HEK293T (cell line): ENCODE measurements around the gene SCUBE1.
"Not testable (repeated sequence)": the region's sequence is repeated elsewhere in the genome, so short reads cannot be mapped to it uniquely, and the experiment has no call there.

Source experiments
- CTCF ChIA-PET: fragments of 350-600 bp; formaldehyde crosslinking; extraction: SDS; loops from one replicate; lab custom pipeline; 2021; ENCODE audit warnings: antibody characterized with exemption, inconsistent platforms; lab: Yijun Ruan, JAX
- POLR2A ChIA-PET: fragments of 350-600 bp; formaldehyde crosslinking; extraction: SDS; loops from one replicate; lab custom pipeline; 2020; ENCODE audit warnings: antibody characterized with exemption, inconsistent platforms; lab: Yijun Ruan, JAX
- DNase-seq: peaks from one replicate; pipeline ENCODE4 v3.0.0; 2012; ENCODE audit warnings: mixed read lengths; ENCODE audit errors: extremely low spot score
- ARNT ChIP-seq: fragments of 450-650 bp; IDR thresholded peaks from 2 replicates; pipeline ENCODE4 v1.6.1; 2017; ENCODE audit warnings: mild to moderate bottlenecking
- BHLHE40 ChIP-seq: fragments of 450-650 bp; IDR thresholded peaks from 2 replicates; pipeline ENCODE4 v1.6.1; 2016; ENCODE audit warnings: mild to moderate bottlenecking, moderate library complexity, borderline replicate concordance
- CTBP1 ChIP-seq: fragments of 450-650 bp; IDR thresholded peaks from 2 replicates; pipeline ENCODE4 v1.6.1; 2016; ENCODE audit warnings: borderline replicate concordance
- ELF4 ChIP-seq: fragments of 450-650 bp; IDR thresholded peaks from 2 replicates; pipeline ENCODE4 v1.6.1; 2017; ENCODE audit warnings: antibody characterized with exemption
- FOXA1 ChIP-seq: fragments of 450-650 bp; IDR thresholded peaks from 2 replicates; pipeline ENCODE4 v1.6.1; 2016; ENCODE audit warnings: mild to moderate bottlenecking
- FOXK2 ChIP-seq: fragments of 450-650 bp; IDR thresholded peaks from 2 replicates; pipeline ENCODE4 v1.6.1; 2016; ENCODE audit warnings: mild to moderate bottlenecking
- FOXM1 ChIP-seq: fragments of 450-650 bp; IDR thresholded peaks from 2 replicates; pipeline ENCODE4 v1.6.1; 2017; ENCODE audit warnings: mild to moderate bottlenecking, borderline replicate concordance
- HDGF ChIP-seq: fragments of 450-650 bp; IDR thresholded peaks from 2 replicates; pipeline ENCODE4 v1.6.1; 2017; ENCODE audit warnings: antibody characterized with exemption, borderline replicate concordance
- L3MBTL2 ChIP-seq: fragments of 450-650 bp; conservative IDR thresholded peaks from 2 replicates; pipeline ENCODE4 v1.6.1; 2016; ENCODE audit warnings: mild to moderate bottlenecking
- LEF1 ChIP-seq: fragments of 450-650 bp; IDR thresholded peaks from 2 replicates; pipeline ENCODE4 v1.6.1; 2017; ENCODE audit warnings: mild to moderate bottlenecking, borderline replicate concordance
- NFRKB ChIP-seq: fragments of 450-650 bp; IDR thresholded peaks from 2 replicates; pipeline ENCODE4 v1.6.1; 2016; ENCODE audit warnings: mild to moderate bottlenecking, moderate library complexity
- SP1 ChIP-seq: fragments of 450-650 bp; IDR thresholded peaks from 2 replicates; pipeline ENCODE4 v1.6.1; 2017
- SUZ12 ChIP-seq: fragments of 450-650 bp; IDR thresholded peaks from 2 replicates; pipeline ENCODE4 v1.6.1; 2016; ENCODE audit warnings: mild to moderate bottlenecking
- TARDBP ChIP-seq: fragments of 450-650 bp; IDR thresholded peaks from 2 replicates; pipeline ENCODE4 v1.6.1; 2016
- ZNF384 ChIP-seq: fragments of 450-650 bp; IDR thresholded peaks from 2 replicates; pipeline ENCODE4 v1.6.1; 2016
- TF ChIP-seq, protein P1 (sequence below): fragments of 450-650 bp; IDR thresholded peaks from 2 replicates; pipeline ENCODE4 v1.6.1; 2016

SCUBE1 gene

DNA sequence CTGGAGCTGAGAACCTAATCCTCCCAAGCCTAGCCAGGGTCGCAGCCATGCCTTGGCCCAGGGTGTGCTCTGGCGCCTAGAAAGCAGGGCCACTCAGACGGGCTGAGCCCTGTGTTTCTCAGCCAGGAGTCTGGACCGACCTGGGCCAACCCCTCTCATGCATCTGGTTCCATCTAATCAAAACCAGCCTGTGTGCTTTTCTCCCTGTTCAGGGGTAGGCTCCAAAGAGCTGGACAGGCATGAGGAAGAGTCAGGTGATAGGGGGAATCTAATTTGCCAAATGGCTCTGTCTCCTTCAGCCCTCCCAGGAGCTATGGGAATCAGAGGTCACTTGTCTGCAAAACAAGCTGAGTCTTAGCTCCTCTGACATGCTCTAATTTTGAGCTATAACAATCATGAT lies 55.7 kb downstream of the SCUBE1 start:
- DNase-seq = no peak
- POLR2A ChIA-PET = no interaction called here
- CTCF ChIA-PET = interaction anchor here (1.3 kb wide), 1 partner anchor 14 kb away, joined by 3 read pairs; no protein-coding TSS in a partner anchor

DNA sequence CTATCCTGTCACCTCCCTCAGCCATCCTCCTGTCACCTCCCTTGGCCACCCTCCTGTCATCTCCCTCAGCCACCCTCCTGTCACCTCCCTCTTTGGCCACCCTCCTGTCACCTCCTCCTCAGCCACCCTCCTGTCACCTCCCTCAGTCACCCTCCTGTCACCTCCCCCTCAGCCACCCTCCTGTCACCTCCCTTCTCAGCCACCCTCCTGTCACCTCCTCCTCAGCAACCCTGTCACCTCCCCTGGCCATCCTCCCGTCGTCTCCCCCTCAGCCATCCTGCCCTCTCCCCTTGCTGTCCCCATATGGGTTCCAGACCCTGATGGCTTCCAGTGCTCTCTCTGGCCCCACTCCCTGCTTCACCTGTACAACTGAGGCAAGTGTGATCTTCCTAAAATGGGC lies 61.8 kb downstream of the SCUBE1 start:
- POLR2A ChIA-PET = no interaction called here
- no peak for DNase-seq
- CTCF ChIA-PET = no interaction called here
- TF ChIP-seq SP1 (no peak), SUZ12 (no peak), FOXA1 (no peak), FOXK2 (no peak), ELF4 (no peak), HDGF (no peak), FOXM1 (no peak), BHLHE40 (no peak), ARNT (no peak), LEF1 (no peak), TARDBP (no peak), NFRKB (no peak), L3MBTL2 (no peak), CTBP1 (no peak), ZNF384 (no peak)
- TF ChIP-seq, protein P1, sequence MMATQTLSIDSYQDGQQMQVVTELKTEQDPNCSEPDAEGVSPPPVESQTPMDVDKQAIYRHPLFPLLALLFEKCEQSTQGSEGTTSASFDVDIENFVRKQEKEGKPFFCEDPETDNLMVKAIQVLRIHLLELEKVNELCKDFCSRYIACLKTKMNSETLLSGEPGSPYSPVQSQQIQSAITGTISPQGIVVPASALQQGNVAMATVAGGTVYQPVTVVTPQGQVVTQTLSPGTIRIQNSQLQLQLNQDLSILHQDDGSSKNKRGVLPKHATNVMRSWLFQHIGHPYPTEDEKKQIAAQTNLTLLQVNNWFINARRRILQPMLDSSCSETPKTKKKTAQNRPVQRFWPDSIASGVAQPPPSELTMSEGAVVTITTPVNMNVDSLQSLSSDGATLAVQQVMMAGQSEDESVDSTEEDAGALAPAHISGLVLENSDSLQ = no peak

More for the DNA sequence above, 55.7 kb downstream of the SCUBE1 start:
- TF ChIP-seq SUZ12 = no peak
- no peak for TF ChIP-seq SP1
- no peak for TF ChIP-seq ELF4
- TF ChIP-seq ARNT = no peak
- TF ChIP-seq FOXA1 = no peak
- TF ChIP-seq, protein P1 = no peak
- no peak for TF ChIP-seq LEF1
- TF ChIP-seq ZNF384 = no peak
- TF ChIP-seq L3MBTL2 = no peak
- no peak for TF ChIP-seq HDGF
- no peak for TF ChIP-seq FOXK2
- TF ChIP-seq CTBP1 = no peak
- no peak for TF ChIP-seq TARDBP
- no peak for TF ChIP-seq NFRKB
- no peak for TF ChIP-seq BHLHE40
- TF ChIP-seq FOXM1 = no peak

DNA sequence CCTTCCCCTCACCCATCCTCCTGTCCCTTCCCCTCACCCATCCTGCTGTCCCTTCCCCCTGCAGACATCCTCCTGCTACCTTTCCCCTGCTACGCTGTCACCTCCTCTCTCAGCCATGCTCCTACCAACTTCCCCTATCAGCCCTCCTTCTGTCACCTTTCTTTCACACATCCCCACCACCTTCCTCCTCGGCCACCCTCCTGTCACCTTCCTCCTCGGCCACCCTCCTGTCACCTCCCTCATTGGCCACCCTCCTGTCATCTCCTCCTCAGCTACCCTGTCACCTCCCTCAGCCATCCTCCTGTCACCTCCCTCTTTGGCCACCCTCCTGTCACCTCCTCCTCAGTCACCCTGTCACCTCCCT lies 62.7 kb downstream of the SCUBE1 start:
- DNase-seq, CTCF ChIA-PET, POLR2A ChIA-PET: not testable (repeated sequence)

DNA sequence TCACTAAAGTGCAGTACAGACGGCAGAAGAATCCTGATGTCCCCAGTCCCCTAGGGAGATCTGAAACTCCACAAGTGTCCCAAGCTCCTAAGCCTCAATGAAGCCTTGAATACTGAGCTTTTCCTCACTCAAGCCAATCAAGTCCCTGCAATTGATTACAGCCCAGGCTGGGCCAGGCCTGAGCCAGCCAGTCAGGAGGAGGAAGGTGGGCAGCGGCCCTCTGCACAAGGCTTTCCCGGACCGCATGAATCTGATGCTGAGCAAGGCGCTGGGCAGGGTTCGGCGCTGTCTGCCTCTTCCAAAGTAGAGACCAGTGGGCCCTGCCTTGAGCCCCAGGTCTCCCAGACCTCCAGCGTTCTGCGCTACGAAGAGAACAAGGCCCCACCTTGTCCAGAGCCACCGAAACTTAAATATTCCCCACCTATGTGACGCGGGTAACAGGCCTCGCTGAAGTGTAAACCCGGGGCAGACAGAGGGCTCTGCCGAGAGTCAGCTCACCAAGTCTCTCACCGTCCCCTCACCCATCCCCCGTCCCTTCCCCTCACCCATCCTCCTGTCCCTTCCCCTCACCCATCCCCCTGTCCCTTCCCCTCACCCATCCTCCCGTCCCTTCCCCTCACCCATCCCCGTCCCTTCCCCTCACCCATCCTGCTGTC lies 63.2 kb downstream of the SCUBE1 start:
- DNase-seq = no peak
- CTCF ChIA-PET = no interaction called here
- TF ChIP-seq FOXK2 (no peak), BHLHE40 (no peak), SUZ12 (no peak), LEF1 (no peak), NFRKB (no peak), ARNT (no peak), L3MBTL2 (no peak), FOXM1 (no peak), FOXA1 (no peak), SP1 (no peak)
- TF ChIP-seq, protein P1 = no peak
- POLR2A ChIA-PET = no interaction called here

DNA sequence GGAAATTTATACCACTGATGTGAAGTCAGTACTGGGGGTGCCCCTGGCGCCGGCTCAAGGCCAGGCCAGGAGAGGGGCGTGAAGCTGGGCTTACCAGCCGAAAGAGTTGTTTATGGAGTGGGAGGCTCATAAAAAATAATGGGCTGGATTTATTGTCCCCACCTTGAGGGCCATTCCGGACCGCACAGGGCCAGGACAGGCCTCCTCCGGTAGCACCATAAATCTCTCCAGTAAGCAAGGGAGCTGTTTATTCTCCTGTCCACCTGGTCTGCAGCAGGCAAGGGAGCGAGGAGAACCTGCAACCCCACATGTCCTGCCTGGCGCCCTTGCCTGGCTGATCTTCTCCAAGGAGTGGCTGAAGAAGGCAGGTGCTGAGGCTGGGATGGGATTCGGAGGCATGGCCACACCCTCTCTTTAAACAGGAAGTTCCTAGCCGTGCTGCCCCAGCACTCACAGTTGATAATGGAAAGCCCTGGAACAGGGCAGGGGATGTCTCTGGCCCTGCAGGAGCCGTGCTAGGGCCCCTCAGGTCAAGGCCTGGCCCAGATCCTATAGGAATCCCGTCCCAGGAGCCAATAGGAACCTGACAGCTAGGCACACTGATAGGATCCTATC lies 65.1 kb downstream of the SCUBE1 start:
- POLR2A ChIA-PET = interaction anchor here (1.0 kb wide), 2 partner anchors 10 to 66 kb away, joined by 3 read pairs; partner anchors contain the start of gene SCUBE1
- no peak for DNase-seq
- CTCF ChIA-PET = interaction anchor here (0.8 to 9.8 kb wide), 3 partner anchors 50 to 106 kb away, joined by 3 to 162 read pairs (median 3); partner anchors contain the start of gene SCUBE1
- TF ChIP-seq TARDBP (no peak), ELF4 (no peak), ZNF384 (no peak), SP1 (no peak), NFRKB (no peak), ARNT (no peak), L3MBTL2 (no peak), HDGF (no peak), SUZ12 (no peak)
- TF ChIP-seq, protein P1 = no peak
